H1 (cell line): Measurements from ENCODE around the gene POLN. TPM values are rescaled to one million over a fixed set of nuclear protein-coding genes. Genes with fewer than 3 reads are reported as not detected.

Experiments used
- CTCF ChIA-PET: fragments of 300-600 bp; sonication (Branson Sonifier 250); formaldehyde crosslinking; loops from one replicate; lab custom pipeline; 2021; ENCODE audit not compliant: partially characterized antibody; lab: Charles Lee
- POLR2A ChIA-PET: fragments of 300-600 bp; sonication (Branson Sonifier 250); formaldehyde crosslinking; loops from one replicate; lab custom pipeline; 2021; ENCODE audit warnings: inconsistent platforms; ENCODE audit not compliant: partially characterized antibody; lab: Charles Lee
- DNase-seq, 2 experiments: peaks; one replicate each; pipeline versions ENCODE4 v3.0.0 to v3.0.0-alpha.2; 2010 to 2022; ENCODE audit warnings: low spot score in 2 of 2, low read depth in 1 of 2, mixed read lengths in 1 of 2
- FAIRE-seq: peaks from 2 replicates; lab custom pipeline; 2011; peaks lifted over from hg19 to GRCh38; lab: Jason Lieb, UNC
- H2AFZ ChIP-seq: 2 replicates; pipeline ENCODE4 v1.8.1; 2012; ENCODE audit warnings: low read length, inconsistent platforms
- H2AK5ac ChIP-seq: 2 replicates; pipeline ENCODE4 v1.6.1; 2013; ENCODE audit warnings: low read depth, low read length
- H2BK120ac ChIP-seq: replicated peaks from 2 replicates; pipeline ENCODE3; 2013; ENCODE audit warnings: low read depth, low read length, inconsistent platforms
- H2BK12ac ChIP-seq: 2 replicates; pipeline ENCODE4 v1.6.1; 2013; ENCODE audit warnings: low read depth, low read length
- H2BK15ac ChIP-seq: 2 replicates; pipeline ENCODE4 v1.6.1; 2013; ENCODE audit warnings: low read length
- H2BK20ac ChIP-seq: 2 replicates; pipeline ENCODE4 v1.6.1; 2013; ENCODE audit warnings: low read length
- H2BK5ac ChIP-seq: 2 replicates; pipeline ENCODE4 v1.6.1; 2013; ENCODE audit warnings: low read depth, low read length
- H3K14ac ChIP-seq: 2 replicates; pipeline ENCODE4 v1.6.1; 2013; ENCODE audit warnings: inconsistent platforms; ENCODE audit not compliant: insufficient read length
- H3K18ac ChIP-seq: 2 replicates; pipeline ENCODE4 v1.6.1; 2013; ENCODE audit warnings: low read length; ENCODE audit errors: extremely low read depth
- H3K23ac ChIP-seq: 2 replicates; pipeline ENCODE4 v1.6.1; 2013; ENCODE audit warnings: inconsistent platforms; ENCODE audit not compliant: insufficient read length
- H3K23me2 ChIP-seq: 2 replicates; pipeline ENCODE4 v1.6.1; 2013; ENCODE audit warnings: low read depth, low read length
- H3K27ac ChIP-seq: 2 replicates; pipeline ENCODE4 v1.6.1; 2011; ENCODE audit warnings: low read depth, low read length, inconsistent platforms
- H3K27me3 ChIP-seq, 4 experiments: replicated peaks in 1 of 4; 1 replicate in 1 of 4; 2 replicates in 3 of 4; pipeline versions ENCODE4 v1.6.1 to v1.8.1; 2011 to 2013; ENCODE audit warnings: low read length in 3 of 4, mild to moderate bottlenecking in 3 of 4, inconsistent platforms in 2 of 4, mixed read lengths in 2 of 4, moderate library complexity in 1 of 4; ENCODE audit not compliant: control insufficient read depth in 3 of 4, insufficient read depth in 3 of 4; ENCODE audit errors: extremely low read depth in 1 of 4
- H3K36me3 ChIP-seq, 4 experiments: 2 replicates each; pipeline versions ENCODE4 v1.6.1 to v1.8.1; 2011 to 2013; ENCODE audit warnings: mild to moderate bottlenecking in 4 of 4, low read length in 3 of 4, moderate library complexity in 2 of 4, control low read depth in 1 of 4, inconsistent platforms in 1 of 4; ENCODE audit not compliant: insufficient read depth in 4 of 4, control insufficient read depth in 2 of 4
- H3K4ac ChIP-seq: replicated peaks from 2 replicates; pipeline ENCODE3; 2013; ENCODE audit warnings: low read length, low read depth, mixed read lengths, inconsistent platforms; ENCODE audit not compliant: insufficient read length
- H3K4me1 ChIP-seq, 4 experiments: replicated peaks in 1 of 4; 1 replicate in 1 of 4; 2 replicates in 3 of 4; pipeline versions ENCODE4 v1.6.1 to v1.8.1; 2011 to 2013; ENCODE audit warnings: low read length in 3 of 4, inconsistent platforms in 2 of 4, mixed read lengths in 1 of 4; ENCODE audit not compliant: insufficient read depth in 4 of 4, control insufficient read depth in 3 of 4
- H3K4me2 ChIP-seq, 2 experiments: 2 replicates each; pipeline versions ENCODE4 v1.6.1 to v1.8.1; 2011 to 2013; ENCODE audit warnings: low read depth in 2 of 2, low read length in 2 of 2, control low read depth in 1 of 2, inconsistent platforms in 1 of 2, mild to moderate bottlenecking in 1 of 2; ENCODE audit not compliant: insufficient read depth in 1 of 2
- H3K4me3 ChIP-seq, 4 experiments: fragments of 200-600, 300-600 bp in 1 of 4; sonication (generic), shearing (Covaris generic), sonication (Bioruptor Twin) in 1 of 4; 2 replicates each; pipeline versions ENCODE4 v1.5.1 to v1.8.1; 2011 to 2016; ENCODE audit warnings: low read length in 4 of 4, low read depth in 3 of 4, control low read depth in 2 of 4, inconsistent platforms in 2 of 4, mild to moderate bottlenecking in 2 of 4, mixed read lengths in 1 of 4, moderate library complexity in 1 of 4; ENCODE audit not compliant: insufficient read depth in 2 of 4; ENCODE audit errors: extremely low read depth in 1 of 4
- H3K56ac ChIP-seq: replicated peaks from 2 replicates; pipeline ENCODE3; 2013; ENCODE audit warnings: low read depth, mild to moderate bottlenecking, mixed read lengths, low read length, inconsistent platforms; ENCODE audit not compliant: insufficient read length
- H3K79me1 ChIP-seq: 2 replicates; pipeline ENCODE4 v1.6.1; 2013; ENCODE audit warnings: low read depth, low read length, control low read depth
- H3K79me2 ChIP-seq, 2 experiments: 2 replicates each; pipeline versions ENCODE4 v1.6.1 to v1.8.1; 2012 to 2013; ENCODE audit warnings: low read length in 2 of 2, mild to moderate bottlenecking in 2 of 2, inconsistent platforms in 1 of 2; ENCODE audit not compliant: insufficient read depth in 2 of 2, control insufficient read depth in 1 of 2
- H3K9ac ChIP-seq, 4 experiments: replicated peaks in 1 of 4; 1 replicate in 1 of 4; 2 replicates in 3 of 4; pipeline versions ENCODE4 v1.6.1 to v1.8.1; 2011 to 2013; ENCODE audit warnings: low read depth in 3 of 4, low read length in 3 of 4, control low read depth in 2 of 4, mild to moderate bottlenecking in 2 of 4, moderate library complexity in 2 of 4, inconsistent platforms in 1 of 4; ENCODE audit errors: extremely low read depth in 1 of 4
- H3K9me3 ChIP-seq, 2 experiments: 2 replicates each; pipeline versions ENCODE4 v1.6.1 to v1.8.1; 2012 to 2013; ENCODE audit warnings: mild to moderate bottlenecking in 2 of 2, moderate library complexity in 2 of 2, control low read depth in 1 of 2, inconsistent platforms in 1 of 2, low read depth in 1 of 2, low read length in 1 of 2, mixed read lengths in 1 of 2; ENCODE audit not compliant: insufficient read depth in 2 of 2
- H4K20me1 ChIP-seq, 2 experiments: replicated peaks in 1 of 2; 2 replicates each; pipeline versions ENCODE3 to v1.8.1; 2011 to 2013; ENCODE audit warnings: inconsistent platforms in 2 of 2, low read length in 2 of 2, mild to moderate bottlenecking in 1 of 2; ENCODE audit not compliant: insufficient read depth in 2 of 2, control insufficient read depth in 1 of 2
- H4K5ac ChIP-seq: 2 replicates; pipeline ENCODE4 v1.6.1; 2013; ENCODE audit warnings: low read length, low read depth, mixed read lengths, inconsistent platforms; ENCODE audit not compliant: insufficient read length
- H4K8ac ChIP-seq: 2 replicates; pipeline ENCODE4 v1.8.0; 2013; ENCODE audit warnings: mild to moderate bottlenecking, moderate library complexity, low read length, inconsistent platforms; ENCODE audit not compliant: insufficient read depth; ENCODE audit errors: extremely low read depth
- H4K91ac ChIP-seq: replicated peaks from 2 replicates; pipeline ENCODE3; 2013; ENCODE audit warnings: low read length, mixed read lengths, inconsistent platforms; ENCODE audit not compliant: insufficient read length
- POU5F1 ChIP-seq: IDR thresholded peaks from 2 replicates; pipeline ENCODE4 v1.6.1; 2011; ENCODE audit warnings: low read depth, mild to moderate bottlenecking, low read length, moderate library complexity
- SP2 ChIP-seq: IDR thresholded peaks from 2 replicates; pipeline ENCODE4 v1.6.1; 2012; ENCODE audit warnings: mild to moderate bottlenecking, low read length, inconsistent platforms
- SRF ChIP-seq: IDR thresholded peaks from 2 replicates; pipeline ENCODE4 v1.6.1; 2011; ENCODE audit warnings: mild to moderate bottlenecking, low read depth, low read length, moderate library complexity
- SUZ12 ChIP-seq: fragments of 200-600 bp; sonication (generic); IDR thresholded peaks from 2 replicates; pipeline ENCODE4 v1.6.1; 2012; ENCODE audit warnings: mild to moderate bottlenecking, inconsistent platforms, low read length, moderate library complexity, mixed read lengths
- WGBS, 2 experiments: shearing (Covaris generic) in 1 of 2; methylation state at CpG; one replicate each; pipeline versions ENCODE4 v1.1.6 to v1.1.7; 2013 to 2015; ENCODE audit warnings: low lambda C conversion rate in 2 of 2, mixed read lengths in 2 of 2, inconsistent platforms in 1 of 2, low coverage in 1 of 2, missing lambda C conversion rate in 1 of 2; ENCODE audit not compliant: insufficient replicate concordance in 2 of 2, insufficient coverage in 1 of 2, insufficient read length in 1 of 2; ENCODE audit errors: extremely low coverage in 1 of 2, missing lambda C conversion rate in 1 of 2; 5-methylcytosine and 5-hydroxymethylcytosine counted together
- polyA plus RNA-seq, 7 experiments: library from polyadenylated mRNA; depleted of rRNA in 3 of 7; stranded (reverse) in 5 of 7; unstranded in 2 of 7; fragments of >200 nt in 5 of 7; fragments of 200-250 nt in 2 of 7; gene quantifications; 1 replicate in 5 of 7; 2 replicates in 1 of 7; 4 replicates in 1 of 7; pipeline versions ENCODE4 v1.2.1 to v1.2.3, GENCODE V29; 2011 to 2013; ENCODE audit warnings: missing spikeins in 2 of 7, mixed read lengths in 2 of 7
- total RNA-seq: library from RNA; stranded (reverse); fragmentation: NEBNext Ultra II Directional; extraction: Animal tissue kit (Norgen Biotek cat#: 25700); gene quantifications from 2 replicates; pipeline ENCODE4 v1.2.1, GENCODE V29; 2021

The POLN gene
- total and polyA plus RNA-seq, 2 of the 8 experiments (the other 6 are each of a cell fraction or from before 2014, with no cell fraction given), result 0.98 to 1.5 TPM

GRCh38 chr4:2075171-2075986 is 166.5 kb downstream of the POLN start:
- Histone ChIP-seq H3K9me3 (no peaks in the 10 kb centered on the region), H3K9ac (no peak overlapping the region), H4K91ac (no peak overlapping the region), H3K23me2 (no peaks in the 10 kb centered on the region), H3K4ac (no peak overlapping the region), H2BK12ac (no peak overlapping the region), H3K18ac (no peak overlapping the region), H3K27me3 (no peaks in the 10 kb centered on the region), H3K36me3 (no peaks in the 10 kb centered on the region), H4K5ac (no peak overlapping the region), H3K23ac (no peak overlapping the region), H4K8ac (no peak overlapping the region; the same call in 1 of the 2 replicates), H3K79me2 (no peaks in the 10 kb centered on the region), H4K20me1 (peaks cover 0 to 3% of the 10 kb centered on the region in 2 experiments)
- WGBS, 2 experiments, result 76% methylated on average over 10 of the region's 12 CpGs; no CpG with 5 or more reads in 1 of the 2 experiments
- POLR2A ChIA-PET, result no interaction called here
- CTCF ChIA-PET, result interaction anchor here (1.0 to 1.4 kb wide), 3 partner anchors 12 to 166 kb away, joined by 3 read pairs; no protein-coding TSS in a partner anchor
- TF ChIP-seq SRF (no peak), SP2 (no peak), POU5F1 (no peak), SUZ12 (no peak)
- TF ChIP-seq, all 59 proteins: peak for 0
- no peak overlapping the region for H3K4me3 ChIP-seq
- no peaks in the 10 kb centered on the region for H3K79me1 ChIP-seq
- no peak for FAIRE-seq
- no peak overlapping the region for H2AFZ ChIP-seq
- no peak overlapping the region for H2BK15ac ChIP-seq
- no peak overlapping the region for H2AK5ac ChIP-seq
- no peak overlapping the region for H2BK20ac ChIP-seq
- DNase-seq, result no peak
- no peak overlapping the region for H3K56ac ChIP-seq
- H3K4me1 ChIP-seq, result peaks cover 0 to 13% (median 8%) of the 10 kb centered on the region in 4 experiments; a peak in 6 of 7 replicates
- H2BK120ac ChIP-seq, result no peak overlapping the region
- no peak overlapping the region for H3K27ac ChIP-seq
- H3K14ac ChIP-seq, result no peak overlapping the region
- H3K4me2 ChIP-seq, result no peak overlapping the region
- no peak overlapping the region for H2BK5ac ChIP-seq
